Keratinocyte (primary cell): ENCODE data around the gene DISC1. TPM values are rescaled to one million over a fixed set of nuclear protein-coding genes. Genes with fewer than 3 reads are reported as not detected.

Source experiments
- DNase-seq: peaks from one replicate; pipeline ENCODE4 v3.0.0-alpha.2; 2011; ENCODE audit warnings: low read depth, missing footprints, low spot score
- FAIRE-seq: peaks from 2 replicates; lab custom pipeline; 2011; peaks lifted over from hg19 to GRCh38; lab: Jason Lieb, UNC
- H2AFZ ChIP-seq: 2 replicates; pipeline ENCODE4 v1.6.0; 2012; ENCODE audit warnings: low read length, control low read depth, inconsistent platforms; ENCODE audit not compliant: control insufficient read depth
- H3K27ac ChIP-seq: 2 replicates; pipeline ENCODE4 v1.5.1; 2011; ENCODE audit warnings: low read length; ENCODE audit not compliant: control insufficient read depth, insufficient read depth
- H3K27me3 ChIP-seq: 3 replicates; pipeline ENCODE4 v1.6.0; 2011; ENCODE audit warnings: low read length; ENCODE audit not compliant: control insufficient read depth, insufficient read depth; ENCODE audit errors: extremely low read depth
- H3K36me3 ChIP-seq, 2 experiments: 2 replicates in 1 of 2; 3 replicates in 1 of 2; pipeline ENCODE4 v1.5.1; 2011; ENCODE audit warnings: low read length in 2 of 2, mild to moderate bottlenecking in 1 of 2; ENCODE audit not compliant: control insufficient read depth in 2 of 2, insufficient read depth in 2 of 2; ENCODE audit errors: extremely low read depth in 1 of 2
- H3K4me1 ChIP-seq: 3 replicates; pipeline ENCODE4 v1.5.1; 2011; ENCODE audit warnings: low read length; ENCODE audit not compliant: control insufficient read depth, insufficient read depth; ENCODE audit errors: extremely low read depth
- H3K4me2 ChIP-seq: 3 replicates; pipeline ENCODE4 v1.6.0; 2011; ENCODE audit warnings: low read depth, low read length; ENCODE audit not compliant: control insufficient read depth, insufficient read depth; ENCODE audit errors: extremely low read depth
- H3K4me3 ChIP-seq, 3 experiments: fragments of 200-600 bp in 1 of 3; sonication (generic) in 1 of 3; 2 replicates in 2 of 3; 3 replicates in 1 of 3; pipeline ENCODE4 v1.5.1; 2011 to 2016; ENCODE audit warnings: low read length in 3 of 3, mild to moderate bottlenecking in 3 of 3, control low read depth in 2 of 3, inconsistent platforms in 1 of 3, low read depth in 1 of 3, mixed read lengths in 1 of 3, mixed run types in 1 of 3, moderate library complexity in 1 of 3; ENCODE audit not compliant: control insufficient read depth in 2 of 3, insufficient read depth in 2 of 3; ENCODE audit errors: extremely low read depth in 1 of 3
- H3K79me2 ChIP-seq: 2 replicates; pipeline ENCODE4 v1.6.0; 2012; ENCODE audit warnings: low read length; ENCODE audit not compliant: control insufficient read depth, insufficient read depth
- H3K9ac ChIP-seq: 3 replicates; pipeline ENCODE4 v1.6.0; 2011; ENCODE audit warnings: low read length; ENCODE audit not compliant: control insufficient read depth, insufficient read depth; ENCODE audit errors: extremely low read depth
- H3K9me1 ChIP-seq: 3 replicates; pipeline ENCODE4 v1.6.0; 2011; ENCODE audit warnings: low read length; ENCODE audit not compliant: control insufficient read depth, insufficient read depth; ENCODE audit errors: extremely low read depth
- H3K9me3 ChIP-seq: 2 replicates; pipeline ENCODE4 v1.5.1; 2012; ENCODE audit warnings: low read depth, low read length; ENCODE audit not compliant: control insufficient read depth
- H4K20me1 ChIP-seq: 3 replicates; pipeline ENCODE4 v1.6.0; 2011; ENCODE audit warnings: low read length; ENCODE audit not compliant: control insufficient read depth, insufficient read depth; ENCODE audit errors: extremely low read depth
- CTCF ChIP-seq, 3 experiments: IDR thresholded peaks in 1 of 3; conservative IDR thresholded peaks in 1 of 3; optimal IDR thresholded peaks in 1 of 3; 2 replicates in 2 of 3; 3 replicates in 1 of 3; pipeline versions ENCODE3 to v1.5.1; 2011; ENCODE audit warnings: low read length in 3 of 3, mild to moderate bottlenecking in 3 of 3, moderate library complexity in 2 of 3, control low read depth in 1 of 3, inconsistent platforms in 1 of 3; ENCODE audit not compliant: insufficient read depth in 2 of 3; ENCODE audit errors: extremely low read depth in 1 of 3
- EZH2 ChIP-seq: IDR thresholded peaks from one replicate; pipeline ENCODE4 v1.6.1; 2012; ENCODE audit warnings: inconsistent platforms, mild to moderate bottlenecking, low read length, moderate library complexity
- dilution Hi-C: fragments of 300-500 bp; cut with MboI; formaldehyde crosslinking; loops from one replicate; pipeline ENCODE4 v1.7.0; 2020; ENCODE audit warnings: low sequenced_read_pairs; ENCODE audit not compliant: extremely low pct_ligation_motif_present
- polyA plus RNA-seq, 5 experiments: library from polyadenylated mRNA; depleted of rRNA in 3 of 5; stranded (reverse) in 3 of 5; stranded (forward) in 1 of 5; unstranded in 1 of 5; fragments of >200 nt; gene quantifications; 1 replicate in 1 of 5; 2 replicates in 3 of 5; 3 replicates in 1 of 5; pipeline versions ENCODE4 v1.2.1 to v1.2.3, GENCODE V29; 2011 to 2012; ENCODE audit warnings: missing spikeins in 2 of 5, low read depth in 1 of 5, low replicate concordance in 1 of 5

DISC1 gene
- polyA plus RNA-seq, 1 donor (not counting 4 experiments of a cell fraction or from before 2014, with no cell fraction given): 0.47 TPM

- Histone ChIP-seq H3K27me3 (no peaks in the 10 kb centered on the region), H3K36me3 (no peaks in the 10 kb centered on the region), H2AFZ (no peak overlapping the region), H3K9me3 (no peaks in the 10 kb centered on the region), H3K9ac (no peak overlapping the region), H4K20me1 (no peaks in the 10 kb centered on the region), H3K27ac (no peak overlapping the region), H3K4me3 (no peak overlapping the region), H3K4me1 (no peaks in the 10 kb centered on the region), H3K4me2 (no peak overlapping the region), H3K79me2 (no peaks in the 10 kb centered on the region), H3K9me1 (no peaks in the 10 kb centered on the region)
- TF ChIP-seq CTCF (optimal IDR thresholded peaks at IDR 0.05 in 1 of 3, IDR thresholded peaks at IDR 0.05 in 1 of 3, conservative IDR thresholded peaks at IDR 0.05 in 1 of 3; ENCODE audit: extremely low read depth in 1 of 3, insufficient read depth in 2 of 3, low read length in 3 of 3) (no peak), EZH2 (no peak)
- DNase-seq (no peak), FAIRE-seq (no peak)
- dilution Hi-C loops: no loop called here
Measured at GRCh38 chr1:231862611-231863010, 236.0 kb downstream of the DISC1 start.

GRCh38 chr1:231865331-231865730, 238.7 kb downstream of the DISC1 start:
- Histone ChIP-seq H3K9ac (no peak overlapping the region), H3K4me1 (no peaks in the 10 kb centered on the region), H4K20me1 (no peaks in the 10 kb centered on the region), H3K27ac (no peak overlapping the region), H3K27me3 (no peaks in the 10 kb centered on the region), H2AFZ (no peak overlapping the region), H3K36me3 (no peaks in the 10 kb centered on the region), H3K9me1 (no peaks in the 10 kb centered on the region), H3K79me2 (no peaks in the 10 kb centered on the region), H3K9me3 (no peaks in the 10 kb centered on the region), H3K4me3 (no peak overlapping the region), H3K4me2 (no peak overlapping the region)
- no peak for DNase-seq
- no peak for TF ChIP-seq EZH2
- no peak for TF ChIP-seq CTCF (optimal IDR thresholded peaks at IDR 0.05 in 1 of 3, IDR thresholded peaks at IDR 0.05 in 1 of 3, conservative IDR thresholded peaks at IDR 0.05 in 1 of 3; ENCODE audit: extremely low read depth in 1 of 3, insufficient read depth in 2 of 3, low read length in 3 of 3)
- dilution Hi-C loops: no loop called here
- FAIRE-seq: no peak
